Hematopoietic multipotent progenitor cell treated with erythropoietin and hydrocortisone succinate and interleukin-3 and kit ligand, for 17 days (in vitro differentiated cells): Measurements from ENCODE around the gene RIMBP3C.
"Not testable (repeated sequence)": the region's sequence is repeated elsewhere in the genome, so short reads cannot be mapped to it uniquely, and the experiment has no call there.

Source experiments
- DNase-seq: peaks from one replicate; pipeline ENCODE4 v3.0.0-alpha.2; 2015; ENCODE audit warnings: low spot score

Gene RIMBP3C

GRCh38 chr22:21531525-21531924, 19.7 kb downstream of the RIMBP3C start:
- not testable (repeated sequence) for DNase-seq

- DNase-seq = not testable (repeated sequence)
Measured at GRCh38 chr22:21526705-21527500, 24.4 kb downstream of the RIMBP3C start.

- DNase-seq = not testable (repeated sequence)
Measured at GRCh38 chr22:21516970-21517764, 34.1 kb downstream of the RIMBP3C start.

GRCh38 chr22:21516522-21516921, 34.7 kb downstream of the RIMBP3C start:
- not testable (repeated sequence) for DNase-seq

- DNase-seq = not testable (repeated sequence)
Measured at GRCh38 chr22:21515234-21515633, 36.0 kb downstream of the RIMBP3C start.

- DNase-seq = not testable (repeated sequence)
Measured at GRCh38 chr22:21514117-21514516, 37.1 kb downstream of the RIMBP3C start.

- DNase-seq = not testable (repeated sequence)
Measured at GRCh38 chr22:21512022-21512421, 39.2 kb downstream of the RIMBP3C start.

- not testable (repeated sequence) for DNase-seq
Measured at GRCh38 chr22:21510397-21510796, 40.9 kb downstream of the RIMBP3C start.

GRCh38 chr22:21499623-21500506, 51.4 kb downstream of the RIMBP3C start:
- DNase-seq = not testable (repeated sequence)

GRCh38 chr22:21498489-21498888, 52.8 kb downstream of the RIMBP3C start:
- DNase-seq = not testable (repeated sequence)

- not testable (repeated sequence) for DNase-seq
Measured at GRCh38 chr22:21497984-21498383, 53.3 kb downstream of the RIMBP3C start.
